PFSK-1 (cell line): ENCODE measurements around the gene BCAS4.

Experiments used
- FOXP2 ChIP-seq: optimal IDR thresholded peaks from 2 replicates; pipeline ENCODE3; 2011; ENCODE audit warnings: borderline replicate concordance, control low read depth, inconsistent platforms; ENCODE audit not compliant: insufficient read depth; ENCODE audit errors: extremely low read length, extremely low read depth
- POLR2AphosphoS5 ChIP-seq: IDR thresholded peaks from 2 replicates; pipeline ENCODE4 v1.6.1; 2012; ENCODE audit warnings: low read depth, mild to moderate bottlenecking, control low read depth, low read length, moderate library complexity
- SIN3A ChIP-seq: IDR thresholded peaks from 2 replicates; pipeline ENCODE4 v1.6.1; 2012; ENCODE audit warnings: mild to moderate bottlenecking, low read length, moderate library complexity, borderline replicate concordance; ENCODE audit not compliant: insufficient read depth
- TAF1 ChIP-seq: IDR thresholded peaks from 2 replicates; pipeline ENCODE4 v1.6.1; 2012; ENCODE audit warnings: low read length, control low read depth, borderline replicate concordance; ENCODE audit not compliant: insufficient read depth
- TF ChIP-seq, protein P1 (sequence below), 2 experiments: IDR thresholded peaks; 2 replicates each; pipeline versions ENCODE4 v1.6.1 to v1.8.0; 2011 to 2012; ENCODE audit warnings: low read depth in 2 of 2, low read length in 2 of 2, control low read depth in 1 of 2, inconsistent platforms in 1 of 2, mild to moderate bottlenecking in 1 of 2, moderate library complexity in 1 of 2; ENCODE audit not compliant: insufficient read depth in 1 of 2

GRCh38 chr20:50813101-50813643, 18.3 kb downstream of the BCAS4 start:
- no peak for TF ChIP-seq POLR2AphosphoS5
- TF ChIP-seq, protein P1, sequence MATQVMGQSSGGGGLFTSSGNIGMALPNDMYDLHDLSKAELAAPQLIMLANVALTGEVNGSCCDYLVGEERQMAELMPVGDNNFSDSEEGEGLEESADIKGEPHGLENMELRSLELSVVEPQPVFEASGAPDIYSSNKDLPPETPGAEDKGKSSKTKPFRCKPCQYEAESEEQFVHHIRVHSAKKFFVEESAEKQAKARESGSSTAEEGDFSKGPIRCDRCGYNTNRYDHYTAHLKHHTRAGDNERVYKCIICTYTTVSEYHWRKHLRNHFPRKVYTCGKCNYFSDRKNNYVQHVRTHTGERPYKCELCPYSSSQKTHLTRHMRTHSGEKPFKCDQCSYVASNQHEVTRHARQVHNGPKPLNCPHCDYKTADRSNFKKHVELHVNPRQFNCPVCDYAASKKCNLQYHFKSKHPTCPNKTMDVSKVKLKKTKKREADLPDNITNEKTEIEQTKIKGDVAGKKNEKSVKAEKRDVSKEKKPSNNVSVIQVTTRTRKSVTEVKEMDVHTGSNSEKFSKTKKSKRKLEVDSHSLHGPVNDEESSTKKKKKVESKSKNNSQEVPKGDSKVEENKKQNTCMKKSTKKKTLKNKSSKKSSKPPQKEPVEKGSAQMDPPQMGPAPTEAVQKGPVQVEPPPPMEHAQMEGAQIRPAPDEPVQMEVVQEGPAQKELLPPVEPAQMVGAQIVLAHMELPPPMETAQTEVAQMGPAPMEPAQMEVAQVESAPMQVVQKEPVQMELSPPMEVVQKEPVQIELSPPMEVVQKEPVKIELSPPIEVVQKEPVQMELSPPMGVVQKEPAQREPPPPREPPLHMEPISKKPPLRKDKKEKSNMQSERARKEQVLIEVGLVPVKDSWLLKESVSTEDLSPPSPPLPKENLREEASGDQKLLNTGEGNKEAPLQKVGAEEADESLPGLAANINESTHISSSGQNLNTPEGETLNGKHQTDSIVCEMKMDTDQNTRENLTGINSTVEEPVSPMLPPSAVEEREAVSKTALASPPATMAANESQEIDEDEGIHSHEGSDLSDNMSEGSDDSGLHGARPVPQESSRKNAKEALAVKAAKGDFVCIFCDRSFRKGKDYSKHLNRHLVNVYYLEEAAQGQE (IDR thresholded peaks at IDR 0.05; ENCODE audit: insufficient read depth in 1 of 2, low read depth in 2 of 2, low read length in 2 of 2): no peak
- no peak for TF ChIP-seq SIN3A
- TF ChIP-seq TAF1: no peak
- no peak for TF ChIP-seq FOXP2
